Spinal cord (tissue), 10 donors: Measurements from ENCODE around the gene PTPRK. TPM values are rescaled to one million over a fixed set of nuclear protein-coding genes. Genes with fewer than 3 reads are reported as not detected.
"Not testable (repeated sequence)": the region's sequence is repeated elsewhere in the genome, so short reads cannot be mapped to it uniquely, and the experiment has no call there.

Experiments
- DNase-seq, 6 donors: peaks; one replicate each; pipeline versions ENCODE4 v3.0.0 to v3.0.0-alpha.2; 2013 to 2015; ENCODE audit warnings: low spot score in 6 of 6, low read depth in 4 of 6
- H3K27ac ChIP-seq: one replicate; pipeline ENCODE4 v1.5.1; 2013; ENCODE audit warnings: low read depth, low read length, control low read depth
- H3K27me3 ChIP-seq: one replicate; pipeline ENCODE4 v1.6.1; 2013; ENCODE audit warnings: low read length; ENCODE audit not compliant: control insufficient read depth, insufficient read depth
- H3K36me3 ChIP-seq: one replicate; pipeline ENCODE4 v1.6.1; 2013; ENCODE audit warnings: low read length; ENCODE audit not compliant: control insufficient read depth, insufficient read depth
- H3K4me1 ChIP-seq: one replicate; pipeline ENCODE4 v1.6.1; 2013; ENCODE audit warnings: low read length; ENCODE audit not compliant: control insufficient read depth, insufficient read depth
- H3K4me3 ChIP-seq: one replicate; pipeline ENCODE4 v1.5.1; 2013; ENCODE audit warnings: low read depth, low read length, control low read depth
- H3K9me3 ChIP-seq: one replicate; pipeline ENCODE4 v1.6.1; 2013; ENCODE audit warnings: low read length; ENCODE audit not compliant: control insufficient read depth, insufficient read depth
- WGBS: methylation state at CpG from one replicate; pipeline ENCODE4 v1.1.5; 2013; ENCODE audit warnings: missing lambda C conversion rate; ENCODE audit not compliant: insufficient coverage; 5-methylcytosine and 5-hydroxymethylcytosine counted together
- polyA plus RNA-seq, 2 donors: library from polyadenylated mRNA; unstranded; fragments of 120-200 nt; gene quantifications; one replicate each; pipeline ENCODE4 v1.2.1, GENCODE V29; 2013; ENCODE audit not compliant: insufficient read length in 2 of 2
- total RNA-seq, 2 donors: library from RNA; depleted of rRNA in 1 of 2; stranded (reverse); fragments of 120-200 nt in 1 of 2; fragments of >200 nt in 1 of 2; gene quantifications; one replicate each; pipeline versions ENCODE4 v1.2.3 to v1.2.4, GENCODE V29; 2013 to 2014
- donor health status: healthy.

The PTPRK gene
- total and polyA plus RNA-seq, 4 donors = 28.4 to 63.4 (median 34.1) TPM

GRCh38 chr6:128495536-128496333 is 24.7 kb downstream of the PTPRK start:
- Histone ChIP-seq H3K36me3 (no peaks in the 10 kb centered on the region), H3K4me1 (peaks cover 3% of the 10 kb centered on the region), H3K4me3 (no peak overlapping the region), H3K27me3 (no peaks in the 10 kb centered on the region), H3K27ac (no peak overlapping the region), H3K9me3 (no peaks in the 10 kb centered on the region)
- WGBS = over 99% methylated on average over 6 of the region's 6 CpGs
- no peak for DNase-seq

GRCh38 chr6:128494440-128494839 is 26.0 kb downstream of the PTPRK start:
- WGBS = no CpG with 5 or more reads among the region's 5 CpGs
- DNase-seq = peak in 2 of 6 donors; percentile 53 to 77
- H3K4me3 ChIP-seq = no peak overlapping the region
- H3K27ac ChIP-seq = no peak overlapping the region
- H3K36me3 ChIP-seq = no peaks in the 10 kb centered on the region
- peaks cover 3% of the 10 kb centered on the region for H3K4me1 ChIP-seq
- no peaks in the 10 kb centered on the region for H3K9me3 ChIP-seq
- H3K27me3 ChIP-seq = no peaks in the 10 kb centered on the region

GRCh38 chr6:128493877-128494276 is 26.5 kb downstream of the PTPRK start:
- DNase-seq = no peak
- 83% methylated on average over 2 of the region's 4 CpGs for WGBS
- Histone ChIP-seq H3K9me3 (no peaks in the 10 kb centered on the region), H3K36me3 (no peaks in the 10 kb centered on the region), H3K27ac (no peak overlapping the region), H3K27me3 (no peaks in the 10 kb centered on the region), H3K4me1 (peaks cover 3% of the 10 kb centered on the region), H3K4me3 (no peak overlapping the region)

GRCh38 chr6:128492386-128492785 is 28.0 kb downstream of the PTPRK start:
- H3K9me3 ChIP-seq = no peaks in the 10 kb centered on the region
- H3K36me3 ChIP-seq = no peaks in the 10 kb centered on the region
- H3K4me1 ChIP-seq = peaks cover 3% of the 10 kb centered on the region
- no peak overlapping the region for H3K4me3 ChIP-seq
- no peaks in the 10 kb centered on the region for H3K27me3 ChIP-seq
- no peak for DNase-seq
- H3K27ac ChIP-seq = no peak overlapping the region
- no CpG with 5 or more reads among the region's 2 CpGs for WGBS

GRCh38 chr6:128491610-128492206 is 28.7 kb downstream of the PTPRK start:
- peak overlapping the region; percentile 27 for H3K27ac ChIP-seq
- peaks cover 3% of the 10 kb centered on the region for H3K4me1 ChIP-seq
- DNase-seq = peak in 5 of 6 donors; percentile 26 to 85 (median 35)
- peak overlapping the region; percentile 4 for H3K4me3 ChIP-seq
- no peaks in the 10 kb centered on the region for H3K27me3 ChIP-seq
- no peaks in the 10 kb centered on the region for H3K36me3 ChIP-seq
- H3K9me3 ChIP-seq = no peaks in the 10 kb centered on the region
- WGBS = 0% methylated on average over 1 of the region's 8 CpGs

GRCh38 chr6:128491100-128491581 is 29.3 kb downstream of the PTPRK start:
- H3K27me3 ChIP-seq = no peaks in the 10 kb centered on the region
- peak overlapping the region; percentile 27 for H3K27ac ChIP-seq
- H3K4me1 ChIP-seq = peaks cover 3% of the 10 kb centered on the region
- no peaks in the 10 kb centered on the region for H3K36me3 ChIP-seq
- WGBS = no CpG with 5 or more reads among the region's 3 CpGs
- DNase-seq = peak in 2 of 6 donors; percentile 21 to 59
- H3K4me3 ChIP-seq = peak overlapping the region; percentile 4
- no peaks in the 10 kb centered on the region for H3K9me3 ChIP-seq

- Histone ChIP-seq H3K36me3 (no peaks in the 10 kb centered on the region), H3K4me1 (no peaks in the 10 kb centered on the region), H3K9me3 (no peaks in the 10 kb centered on the region), H3K27me3 (no peaks in the 10 kb centered on the region), H3K4me3 (no peak overlapping the region), H3K27ac (no peak overlapping the region)
- WGBS = 88% methylated on average over 1 of the region's 3 CpGs
- no peak for DNase-seq
These were observed 32.7 kb downstream of the PTPRK start for GRCh38 chr6:128487746-128488145.

- 83% methylated on average over 1 of the region's 2 CpGs for WGBS
- Histone ChIP-seq H3K36me3 (no peaks in the 10 kb centered on the region), H3K9me3 (no peaks in the 10 kb centered on the region), H3K27ac (no peak overlapping the region), H3K4me1 (no peaks in the 10 kb centered on the region), H3K27me3 (no peaks in the 10 kb centered on the region), H3K4me3 (no peak overlapping the region)
- DNase-seq = no peak
These were observed 33.3 kb downstream of the PTPRK start for GRCh38 chr6:128487055-128487454.

- DNase-seq, H3K27me3 ChIP-seq, H3K4me3 ChIP-seq, H3K27ac ChIP-seq, H3K36me3 ChIP-seq, H3K4me1 ChIP-seq, H3K9me3 ChIP-seq: not testable (repeated sequence)
- WGBS = 100% methylated on average over 1 of the region's 1 CpG
These were observed 33.8 kb downstream of the PTPRK start for GRCh38 chr6:128486580-128486979.
